ENCODE results near the gene RAVER1.

GRCh38 chr19:10368101-10368803, 34.9 kb upstream of the RAVER1 start:
- TF ChIP-seq CTCF (conservative IDR thresholded peaks at IDR 0.05; ENCODE audit: low read length) (no peak), EZH2phosphoT487 (IDR thresholded peaks at IDR 0.05; ENCODE audit: borderline replicate concordance) (no peak)

All from Loucy (cell line).